ENCODE measurements around the gene ZNF213.

The ZNF213 gene

DNA sequence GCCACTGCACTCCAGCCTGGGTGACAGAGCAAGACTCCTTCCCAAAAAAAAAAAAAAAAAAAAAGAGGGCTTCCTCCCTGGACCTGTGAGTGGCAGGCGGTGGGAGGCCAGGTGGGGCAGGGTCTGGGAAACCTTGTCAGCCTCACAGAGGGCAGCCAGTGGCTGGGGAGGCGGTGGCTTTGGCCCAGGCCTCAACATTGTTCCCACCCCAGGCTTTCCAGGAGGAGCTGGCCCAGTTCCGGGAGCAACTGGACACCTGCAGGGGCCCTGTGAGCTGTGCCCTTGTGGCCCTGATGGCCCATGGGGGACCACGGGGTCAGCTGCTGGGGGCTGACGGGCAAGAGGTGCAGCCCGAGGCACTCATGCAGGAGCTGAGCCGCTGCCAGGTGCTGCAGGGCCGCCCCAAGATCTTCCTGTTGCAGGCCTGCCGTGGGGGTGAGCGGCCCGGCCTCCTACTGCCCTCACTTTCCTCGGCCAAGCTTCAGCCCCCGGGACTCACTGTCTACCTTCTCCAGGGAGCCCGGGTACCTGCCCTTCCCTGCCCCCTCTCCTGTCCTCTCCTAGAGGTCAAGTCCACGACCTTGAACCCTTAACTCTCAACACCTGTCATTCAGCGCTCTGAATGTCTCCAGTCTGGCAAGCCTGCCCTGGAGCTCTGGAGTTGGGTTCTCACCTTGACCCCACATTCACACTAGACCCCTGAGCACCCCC, 12.4 kb downstream of the ZNF213 start:
- DNase-seq (ENCODE audit: insufficient read length, low spot score) (no peak), FAIRE-seq (no peak)
- TF ChIP-seq, protein P1, sequence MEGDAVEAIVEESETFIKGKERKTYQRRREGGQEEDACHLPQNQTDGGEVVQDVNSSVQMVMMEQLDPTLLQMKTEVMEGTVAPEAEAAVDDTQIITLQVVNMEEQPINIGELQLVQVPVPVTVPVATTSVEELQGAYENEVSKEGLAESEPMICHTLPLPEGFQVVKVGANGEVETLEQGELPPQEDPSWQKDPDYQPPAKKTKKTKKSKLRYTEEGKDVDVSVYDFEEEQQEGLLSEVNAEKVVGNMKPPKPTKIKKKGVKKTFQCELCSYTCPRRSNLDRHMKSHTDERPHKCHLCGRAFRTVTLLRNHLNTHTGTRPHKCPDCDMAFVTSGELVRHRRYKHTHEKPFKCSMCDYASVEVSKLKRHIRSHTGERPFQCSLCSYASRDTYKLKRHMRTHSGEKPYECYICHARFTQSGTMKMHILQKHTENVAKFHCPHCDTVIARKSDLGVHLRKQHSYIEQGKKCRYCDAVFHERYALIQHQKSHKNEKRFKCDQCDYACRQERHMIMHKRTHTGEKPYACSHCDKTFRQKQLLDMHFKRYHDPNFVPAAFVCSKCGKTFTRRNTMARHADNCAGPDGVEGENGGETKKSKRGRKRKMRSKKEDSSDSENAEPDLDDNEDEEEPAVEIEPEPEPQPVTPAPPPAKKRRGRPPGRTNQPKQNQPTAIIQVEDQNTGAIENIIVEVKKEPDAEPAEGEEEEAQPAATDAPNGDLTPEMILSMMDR (IDR thresholded peaks at IDR 0.05; ENCODE audit: insufficient read depth, missing control alignments), result no peak

- FAIRE-seq, result no peak
- no peak for DNase-seq (ENCODE audit: insufficient read length, low spot score)
- TF ChIP-seq, protein P1 (IDR thresholded peaks at IDR 0.05; ENCODE audit: insufficient read depth, missing control alignments), result no peak
Measured at GRCh38 chr16:3147757-3148104, 12.9 kb downstream of the ZNF213 start.

- DNase-seq (ENCODE audit: insufficient read length, low spot score) (no peak), FAIRE-seq (no peak)
- TF ChIP-seq, protein P1 (IDR thresholded peaks at IDR 0.05; ENCODE audit: insufficient read depth, missing control alignments), result no peak
Measured at GRCh38 chr16:3148256-3149192, 13.7 kb downstream of the ZNF213 start.

GRCh38 chr16:3149193-3149530, 14.3 kb downstream of the ZNF213 start:
- no peak for FAIRE-seq
- no peak for DNase-seq (ENCODE audit: insufficient read length, low spot score)
- TF ChIP-seq, protein P1 (IDR thresholded peaks at IDR 0.05; ENCODE audit: insufficient read depth, missing control alignments), result no peak

DNA sequence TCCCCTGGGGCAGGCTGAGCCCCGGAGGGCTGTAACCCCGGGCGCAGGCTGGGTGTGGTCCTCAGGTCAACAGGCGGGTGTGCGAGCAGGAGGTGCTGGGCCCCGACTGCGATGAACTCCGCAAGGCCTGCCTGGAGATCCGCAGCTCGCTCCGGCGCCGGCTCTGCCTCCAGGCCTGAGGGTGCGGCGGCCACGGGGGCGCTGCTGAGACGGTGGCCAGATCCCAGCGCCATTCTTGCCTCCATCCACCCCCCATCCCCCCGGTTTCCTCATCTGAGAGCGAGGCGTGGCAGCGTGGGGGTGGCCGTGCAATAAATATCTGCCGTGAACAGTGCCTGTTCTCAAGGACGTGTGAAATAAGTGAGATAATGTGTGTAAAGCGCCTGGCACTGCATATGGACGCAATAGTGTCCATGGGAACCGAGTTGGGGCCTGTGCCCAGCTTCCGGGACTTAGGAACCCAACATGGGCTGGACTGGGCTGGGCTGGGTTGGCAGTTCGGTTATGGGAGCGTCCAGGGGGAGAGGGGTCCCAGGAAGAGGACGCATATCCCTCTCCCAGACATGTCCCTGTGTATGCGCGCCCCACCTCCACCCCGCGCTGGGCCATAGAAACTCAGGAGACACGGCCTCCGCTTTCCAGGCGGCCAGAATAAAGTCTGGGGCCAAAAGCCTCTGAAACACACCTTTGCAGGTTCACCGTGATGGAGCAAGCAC, 15.0 kb downstream of the ZNF213 start:
- TF ChIP-seq, protein P1 (IDR thresholded peaks at IDR 0.05; ENCODE audit: insufficient read depth, missing control alignments), result peak; percentile 42
- FAIRE-seq, result no peak
- DNase-seq (ENCODE audit: insufficient read length, low spot score), result no peak

GRCh38 chr16:3150346-3151218, 15.8 kb downstream of the ZNF213 start:
- TF ChIP-seq, protein P1 (IDR thresholded peaks at IDR 0.05; ENCODE audit: insufficient read depth, missing control alignments), result no peak
- FAIRE-seq (no peak), DNase-seq (ENCODE audit: insufficient read length, low spot score) (peak; percentile 84)
